ENCODE data around the gene ANKRD40.

The ANKRD40 gene

GRCh38 chr17:50688245-50688644, 19.5 kb downstream of the ANKRD40 start:
- no peak for DNase-seq (ENCODE audit: extremely low spot score)
- CTCF ChIA-PET: no interaction called here
- POLR2A ChIA-PET: no interaction called here
- TF ChIP-seq LEF1 (IDR thresholded peaks at IDR 0.05; ENCODE audit: borderline replicate concordance) (no peak), FOXM1 (IDR thresholded peaks at IDR 0.05; ENCODE audit: borderline replicate concordance) (no peak), L3MBTL2 (conservative IDR thresholded peaks at IDR 0.05) (no peak), ELF4 (IDR thresholded peaks at IDR 0.05) (no peak), HDGF (IDR thresholded peaks at IDR 0.05; ENCODE audit: borderline replicate concordance) (no peak), BHLHE40 (IDR thresholded peaks at IDR 0.05; ENCODE audit: borderline replicate concordance) (no peak), TARDBP (IDR thresholded peaks at IDR 0.05) (no peak), ARNT (IDR thresholded peaks at IDR 0.05) (no peak), ZNF384 (IDR thresholded peaks at IDR 0.05) (no peak), FOXK2 (IDR thresholded peaks at IDR 0.05) (no peak), SUZ12 (IDR thresholded peaks at IDR 0.05) (no peak)

GRCh38 chr17:50687200-50688066, 20.3 kb downstream of the ANKRD40 start:
- POLR2A ChIA-PET: no interaction called here
- TF ChIP-seq ZNF384 (IDR thresholded peaks at IDR 0.05) (no peak), FOXK2 (IDR thresholded peaks at IDR 0.05) (no peak), PKNOX1 (IDR thresholded peaks at IDR 0.05) (no peak), CTBP1 (IDR thresholded peaks at IDR 0.05; ENCODE audit: borderline replicate concordance) (no peak), SUZ12 (IDR thresholded peaks at IDR 0.05) (no peak), FOXM1 (IDR thresholded peaks at IDR 0.05; ENCODE audit: borderline replicate concordance) (no peak), HDGF (IDR thresholded peaks at IDR 0.05; ENCODE audit: borderline replicate concordance) (no peak), LEF1 (IDR thresholded peaks at IDR 0.05; ENCODE audit: borderline replicate concordance) (no peak), FOXA1 (IDR thresholded peaks at IDR 0.05) (no peak), ARNT (IDR thresholded peaks at IDR 0.05) (no peak), BHLHE40 (IDR thresholded peaks at IDR 0.05; ENCODE audit: borderline replicate concordance) (no peak), L3MBTL2 (conservative IDR thresholded peaks at IDR 0.05) (no peak), NFRKB (IDR thresholded peaks at IDR 0.05) (no peak), SP1 (IDR thresholded peaks at IDR 0.05) (no peak), TARDBP (IDR thresholded peaks at IDR 0.05) (no peak), ELF4 (IDR thresholded peaks at IDR 0.05) (no peak)

GRCh38 chr17:50686494-50687199, 21.1 kb downstream of the ANKRD40 start:
- POLR2A ChIA-PET: no interaction called here
- TF ChIP-seq SUZ12 (IDR thresholded peaks at IDR 0.05) (no peak), CTBP1 (IDR thresholded peaks at IDR 0.05; ENCODE audit: borderline replicate concordance) (no peak), TARDBP (IDR thresholded peaks at IDR 0.05) (no peak), ELF4 (IDR thresholded peaks at IDR 0.05) (no peak), SP1 (IDR thresholded peaks at IDR 0.05) (no peak), LEF1 (IDR thresholded peaks at IDR 0.05; ENCODE audit: borderline replicate concordance) (no peak), BHLHE40 (IDR thresholded peaks at IDR 0.05; ENCODE audit: borderline replicate concordance) (no peak), ZNF384 (IDR thresholded peaks at IDR 0.05) (no peak), FOXK2 (IDR thresholded peaks at IDR 0.05) (no peak), NFRKB (IDR thresholded peaks at IDR 0.05) (no peak)

More at GRCh38 chr17:50687200-50688066, 20.3 kb downstream of the ANKRD40 start:
- CTCF ChIA-PET: no interaction called here
- no peak for DNase-seq (ENCODE audit: extremely low spot score)

GRCh38 chr17:50685691-50686493, 21.8 kb downstream of the ANKRD40 start:
- no peak for TF ChIP-seq FOXM1 (IDR thresholded peaks at IDR 0.05; ENCODE audit: borderline replicate concordance)
- no peak for TF ChIP-seq LEF1 (IDR thresholded peaks at IDR 0.05; ENCODE audit: borderline replicate concordance)
- no peak for TF ChIP-seq BHLHE40 (IDR thresholded peaks at IDR 0.05; ENCODE audit: borderline replicate concordance)
- no peak for TF ChIP-seq FOXA1 (IDR thresholded peaks at IDR 0.05)
- TF ChIP-seq FOXK2 (IDR thresholded peaks at IDR 0.05): no peak
- TF ChIP-seq ELF4 (IDR thresholded peaks at IDR 0.05): no peak
- TF ChIP-seq TARDBP (IDR thresholded peaks at IDR 0.05): no peak
- no peak for TF ChIP-seq ARNT (IDR thresholded peaks at IDR 0.05)
- no peak for TF ChIP-seq SUZ12 (IDR thresholded peaks at IDR 0.05)
- TF ChIP-seq CTBP1 (IDR thresholded peaks at IDR 0.05; ENCODE audit: borderline replicate concordance): no peak
- TF ChIP-seq HDGF (IDR thresholded peaks at IDR 0.05; ENCODE audit: borderline replicate concordance): no peak
- TF ChIP-seq ZNF384 (IDR thresholded peaks at IDR 0.05): no peak
- no peak for TF ChIP-seq NFRKB (IDR thresholded peaks at IDR 0.05)
- no peak for TF ChIP-seq PKNOX1 (IDR thresholded peaks at IDR 0.05)
- no peak for TF ChIP-seq SP1 (IDR thresholded peaks at IDR 0.05)
- no peak for TF ChIP-seq L3MBTL2 (conservative IDR thresholded peaks at IDR 0.05)
- DNase-seq (ENCODE audit: extremely low spot score): no peak
- ChIA-PET POLR2A (interaction anchor here (1.1 kb wide), 1 partner anchor 77 kb away, joined by 3 read pairs; no protein-coding TSS in a partner anchor), CTCF (interaction anchor here (1.1 to 1.3 kb wide), 3 partner anchors 9 to 135 kb away, joined by 3 to 6 read pairs (median 3); no protein-coding TSS in a partner anchor)

More at GRCh38 chr17:50686494-50687199, 21.1 kb downstream of the ANKRD40 start:
- no peak for DNase-seq (ENCODE audit: extremely low spot score)
- CTCF ChIA-PET: interaction anchor here (1.1 kb wide), 1 partner anchor 136 kb away, joined by 3 read pairs; no protein-coding TSS in a partner anchor

GRCh38 chr17:50685334-50685665, 22.4 kb downstream of the ANKRD40 start:
- no peak for DNase-seq (ENCODE audit: extremely low spot score)
- ChIA-PET POLR2A (interaction anchor here (1.1 to 1.5 kb wide), 2 partner anchors 21 to 77 kb away, joined by 3 to 4 read pairs; no protein-coding TSS in a partner anchor), CTCF (interaction anchor here (1.1 to 1.3 kb wide), 3 partner anchors 10 to 134 kb away, joined by 3 to 6 read pairs (median 3); no protein-coding TSS in a partner anchor)
- TF ChIP-seq HDGF (IDR thresholded peaks at IDR 0.05; ENCODE audit: borderline replicate concordance): no peak
- TF ChIP-seq CTBP1 (IDR thresholded peaks at IDR 0.05; ENCODE audit: borderline replicate concordance): no peak
- no peak for TF ChIP-seq SP1 (IDR thresholded peaks at IDR 0.05)
- TF ChIP-seq LEF1 (IDR thresholded peaks at IDR 0.05; ENCODE audit: borderline replicate concordance): no peak
